H9 (cell line): Measurements from ENCODE around the gene PRR35. TPM values are rescaled to one million over a fixed set of nuclear protein-coding genes. Genes with fewer than 3 reads are reported as not detected.

Experiments
- DNase-seq: peaks from one replicate; pipeline ENCODE4 v3.0.0-alpha.2; 2017
- H2AFZ ChIP-seq: one replicate; pipeline ENCODE4 v1.6.1; 2013; ENCODE audit warnings: mild to moderate bottlenecking, low read length, control low read depth, moderate library complexity
- H2AK5ac ChIP-seq: 2 replicates; pipeline ENCODE4 v1.6.1; 2013; ENCODE audit warnings: low read length, control low read depth, mixed read lengths; ENCODE audit not compliant: insufficient read length
- H2BK120ac ChIP-seq: one replicate; pipeline ENCODE4 v1.6.1; 2013; ENCODE audit warnings: low read depth, mild to moderate bottlenecking, low read length, control low read depth, inconsistent platforms; ENCODE audit not compliant: poor library complexity, severe bottlenecking
- H2BK12ac ChIP-seq: 2 replicates; pipeline ENCODE4 v1.6.1; 2013; ENCODE audit warnings: low read length, control low read depth, mixed read lengths, low read depth; ENCODE audit not compliant: insufficient read length
- H2BK15ac ChIP-seq: 2 replicates; pipeline ENCODE4 v1.6.1; 2013; ENCODE audit warnings: low read depth, low read length, control low read depth
- H2BK20ac ChIP-seq: one replicate; pipeline ENCODE4 v1.6.1; 2013; ENCODE audit warnings: low read depth, mild to moderate bottlenecking, low read length, control low read depth, inconsistent platforms; ENCODE audit not compliant: poor library complexity, severe bottlenecking
- H2BK5ac ChIP-seq: 2 replicates; pipeline ENCODE4 v1.6.1; 2013; ENCODE audit warnings: low read length, control low read depth, mixed read lengths; ENCODE audit not compliant: insufficient read length
- H3K14ac ChIP-seq: 2 replicates; pipeline ENCODE4 v1.6.1; 2013; ENCODE audit warnings: low read length, control low read depth; ENCODE audit not compliant: insufficient read depth
- H3K18ac ChIP-seq: 2 replicates; pipeline ENCODE4 v1.6.1; 2013; ENCODE audit warnings: low read depth, mild to moderate bottlenecking, mixed read lengths, low read length, control low read depth; ENCODE audit not compliant: insufficient read length
- H3K23ac ChIP-seq: 2 replicates; pipeline ENCODE4 v1.6.1; 2013; ENCODE audit warnings: low read length, control low read depth, mixed read lengths, low read depth; ENCODE audit not compliant: insufficient read length
- H3K23me2 ChIP-seq: 2 replicates; pipeline ENCODE4 v1.6.1; 2013; ENCODE audit warnings: low read depth, mild to moderate bottlenecking, mixed read lengths, low read length, control low read depth; ENCODE audit not compliant: insufficient read length, poor library complexity, severe bottlenecking
- H3K27ac ChIP-seq: 2 replicates; pipeline ENCODE4 v1.5.1; 2013; ENCODE audit warnings: low read length, control low read depth, mixed read lengths, low read depth; ENCODE audit not compliant: insufficient read length
- H3K27me3 ChIP-seq: 2 replicates; pipeline ENCODE4 v1.6.1; 2013; ENCODE audit warnings: low read length, control low read depth, inconsistent platforms; ENCODE audit not compliant: insufficient read depth
- H3K4ac ChIP-seq: 2 replicates; pipeline ENCODE4 v1.6.1; 2013; ENCODE audit warnings: low read depth, mild to moderate bottlenecking, control low read depth, inconsistent platforms, low read length, moderate library complexity
- H3K4me1 ChIP-seq: 2 replicates; pipeline ENCODE4 v1.6.1; 2013; ENCODE audit warnings: low read length, control low read depth, inconsistent platforms; ENCODE audit not compliant: insufficient read depth
- H3K4me2 ChIP-seq: 2 replicates; pipeline ENCODE4 v1.6.1; 2013; ENCODE audit warnings: low read length, control low read depth, mixed read lengths; ENCODE audit not compliant: insufficient read length, insufficient read depth
- H3K56ac ChIP-seq: 2 replicates; pipeline ENCODE4 v1.6.1; 2013; ENCODE audit warnings: low read depth, mild to moderate bottlenecking, mixed read lengths, low read length, control low read depth; ENCODE audit not compliant: insufficient read length
- H3K79me1 ChIP-seq: 2 replicates; pipeline ENCODE4 v1.6.1; 2013; ENCODE audit warnings: low read depth, mild to moderate bottlenecking, moderate library complexity, low read length, control low read depth, inconsistent platforms; ENCODE audit not compliant: insufficient read depth, poor library complexity, severe bottlenecking
- H3K79me2 ChIP-seq: 2 replicates; pipeline ENCODE4 v1.6.1; 2013; ENCODE audit warnings: low read length, control low read depth, inconsistent platforms; ENCODE audit not compliant: insufficient read depth
- H3K9ac ChIP-seq: 2 replicates; pipeline ENCODE4 v1.6.1; 2013; ENCODE audit warnings: low read length, control low read depth, mixed read lengths; ENCODE audit not compliant: insufficient read length; ENCODE audit errors: extremely low read depth
- H3K9me3 ChIP-seq: one replicate; pipeline ENCODE4 v1.6.1; 2013; ENCODE audit warnings: low read depth, low read length, inconsistent platforms; ENCODE audit not compliant: control insufficient read depth
- H3T11ph ChIP-seq: one replicate; pipeline ENCODE4 v1.6.1; 2013; ENCODE audit warnings: mild to moderate bottlenecking, low read length, control low read depth, inconsistent platforms
- H4K20me1 ChIP-seq: one replicate; pipeline ENCODE4 v1.6.1; 2013; ENCODE audit not compliant: control insufficient read depth, insufficient read length, insufficient read depth
- H4K5ac ChIP-seq: 2 replicates; pipeline ENCODE4 v1.6.1; 2013; ENCODE audit warnings: low read depth, mild to moderate bottlenecking, mixed read lengths, low read length, control low read depth; ENCODE audit not compliant: insufficient read length
- H4K8ac ChIP-seq: replicated peaks from 2 replicates; pipeline ENCODE4 v1.6.1; 2013; ENCODE audit warnings: low read length, control low read depth, mixed read lengths, low read depth; ENCODE audit not compliant: insufficient read length
- H4K91ac ChIP-seq: 2 replicates; pipeline ENCODE4 v1.6.1; 2013; ENCODE audit warnings: low read depth, mild to moderate bottlenecking, moderate library complexity, mixed read lengths, low read length, control low read depth; ENCODE audit not compliant: insufficient read length
- H3K27ac Mint-ChIP-seq, 3 experiments: 2 replicates in 2 of 3; 3 replicates in 1 of 3; pipeline ENCODE4 v1.8.0; 2020 to 2021; ENCODE audit warnings: mixed read lengths in 3 of 3, mild to moderate bottlenecking in 1 of 3, moderate library complexity in 1 of 3
- H3K27me3 Mint-ChIP-seq: 2 replicates; pipeline ENCODE4 v1.8.0; 2021; ENCODE audit warnings: low read depth, mild to moderate bottlenecking, moderate library complexity, mixed read lengths
- H3K36me3 Mint-ChIP-seq, 3 experiments: 2 replicates in 2 of 3; 3 replicates in 1 of 3; pipeline ENCODE4 v1.8.0; 2020 to 2021; ENCODE audit warnings: low read depth in 3 of 3, mixed read lengths in 3 of 3; ENCODE audit not compliant: insufficient read depth in 1 of 3
- H3K4me1 Mint-ChIP-seq, 2 experiments: 2 replicates each; pipeline ENCODE4 v1.8.0; 2020; ENCODE audit warnings: mixed read lengths in 2 of 2
- H3K4me3 Mint-ChIP-seq, 2 experiments: 2 replicates in 1 of 2; 3 replicates in 1 of 2; pipeline ENCODE4 v1.8.0; 2020 to 2021; ENCODE audit warnings: mild to moderate bottlenecking in 2 of 2, mixed read lengths in 2 of 2, moderate library complexity in 1 of 2
- H3K9me3 Mint-ChIP-seq, 2 experiments: 2 replicates in 1 of 2; 3 replicates in 1 of 2; pipeline ENCODE4 v1.8.0; 2020; ENCODE audit warnings: mild to moderate bottlenecking in 2 of 2, mixed read lengths in 2 of 2, moderate library complexity in 1 of 2
- CTCF ChIP-seq: fragments of 200-600 bp; sonication (generic); conservative IDR thresholded peaks from 3 replicates; pipeline ENCODE4 v1.8.0; 2021; ENCODE audit warnings: antibody characterized with exemption, mild to moderate bottlenecking
- WGBS: extraction: QIAGEN DNeasy Blood & Tissue Kit; methylation state at CpG from one replicate; pipeline ENCODE4 v1.1.7; 2013; ENCODE audit warnings: missing lambda C conversion rate, low lambda C conversion rate, mixed read lengths; ENCODE audit not compliant: insufficient read length; ENCODE audit errors: extremely low coverage; 5-methylcytosine and 5-hydroxymethylcytosine counted together
- total RNA-seq: library from RNA; stranded (reverse); gene quantifications from 2 replicates; pipeline ENCODE4 v1.2.1, GENCODE V29; 2021

PRR35 gene
- total RNA-seq, 1 experiment from 2014 or later: 0.33 TPM

- H4K20me1 ChIP-seq: peaks cover 6% of the 10 kb centered on the region
- peak; percentile 56 for DNase-seq
- no peak overlapping the region for H3K27ac ChIP-seq
- no peak overlapping the region for H2AFZ ChIP-seq
- no peaks in the 10 kb centered on the region for H3K9me3 ChIP-seq
- H3K18ac ChIP-seq: no peak overlapping the region
- peaks cover 4% of the 10 kb centered on the region for H3K23me2 ChIP-seq
- no peak overlapping the region for H4K91ac ChIP-seq
- H3K9me3 Mint-ChIP-seq: no peaks in the 10 kb centered on the region
- H3K4ac ChIP-seq: no peak overlapping the region
- no CpG with 5 or more reads among the region's 30 CpGs for WGBS
- H3K27ac Mint-ChIP-seq: no peak overlapping the region
- H3K27me3 Mint-ChIP-seq: no peaks in the 10 kb centered on the region
- no peak overlapping the region for H2BK5ac ChIP-seq
- no peaks in the 10 kb centered on the region for H3K27me3 ChIP-seq
- no peak overlapping the region for H2BK15ac ChIP-seq
- no peak overlapping the region for H3K4me2 ChIP-seq
- no peak overlapping the region for H2AK5ac ChIP-seq
- no peak overlapping the region for H3T11ph ChIP-seq
- 0 out of 3 replicates have a peak, but pooled peaks have one; percentile 19 for TF ChIP-seq CTCF
- H3K79me1 ChIP-seq: no peaks in the 10 kb centered on the region
- H3K14ac ChIP-seq: no peak overlapping the region; the same call in 1 of the 2 replicates
- H2BK12ac ChIP-seq: no peak overlapping the region
- H3K9ac ChIP-seq: no peak overlapping the region
- no peak overlapping the region for H4K5ac ChIP-seq
- H3K4me1 Mint-ChIP-seq: peaks cover 9 to 13% of the 10 kb centered on the region in 2 experiments
- H3K23ac ChIP-seq: no peak overlapping the region
- H3K36me3 Mint-ChIP-seq: peaks cover 0 to 13% (median 11%) of the 10 kb centered on the region in 3 experiments; a peak in 4 of 7 replicates
- H3K4me1 ChIP-seq: no peaks in the 10 kb centered on the region; the same call in 1 of the 2 replicates
- H3K4me3 Mint-ChIP-seq: no peak overlapping the region
- H3K79me2 ChIP-seq: peaks cover 20% of the 10 kb centered on the region; the same call in 1 of the 2 replicates
- no peak overlapping the region for H2BK20ac ChIP-seq
- H3K56ac ChIP-seq: no peak overlapping the region
- no peak overlapping the region for H4K8ac ChIP-seq
- no peak overlapping the region for H2BK120ac ChIP-seq
These were observed 26.6 kb upstream of the PRR35 start for GRCh38 chr16:533391-534123.
